Osteocyte (in vitro differentiated cells): ENCODE data around the gene LMNTD2. TPM values are rescaled to one million over a fixed set of nuclear protein-coding genes. Genes with fewer than 3 reads are reported as not detected.
A peak's percentile ranks its signal among the peaks of the same experiment; 100 is the strongest.

Source experiments
- DNase-seq: peaks from one replicate; pipeline ENCODE4 v3.0.0; 2021; ENCODE audit warnings: mixed read lengths; ENCODE audit not compliant: unreplicated experiment; ENCODE audit errors: extremely low spot score
- H3K27ac Mint-ChIP-seq: one replicate; pipeline ENCODE4 v1.8.0; 2021; ENCODE audit warnings: mild to moderate bottlenecking, mixed read lengths; ENCODE audit not compliant: unreplicated experiment
- H3K27me3 Mint-ChIP-seq: one replicate; pipeline ENCODE4 v1.8.0; 2021; ENCODE audit warnings: mixed read lengths; ENCODE audit not compliant: unreplicated experiment
- H3K36me3 Mint-ChIP-seq: one replicate; pipeline ENCODE4 v1.8.0; 2021; ENCODE audit warnings: mixed read lengths; ENCODE audit not compliant: unreplicated experiment
- H3K4me1 Mint-ChIP-seq: one replicate; pipeline ENCODE4 v1.8.0; 2021; ENCODE audit warnings: mixed read lengths; ENCODE audit not compliant: unreplicated experiment
- H3K4me3 Mint-ChIP-seq: one replicate; pipeline ENCODE4 v1.8.0; 2021; ENCODE audit warnings: mild to moderate bottlenecking, moderate library complexity, mixed read lengths; ENCODE audit not compliant: unreplicated experiment
- H3K9me3 Mint-ChIP-seq: one replicate; pipeline ENCODE4 v1.8.0; 2021; ENCODE audit warnings: mixed read lengths; ENCODE audit not compliant: unreplicated experiment
- total RNA-seq: library from RNA; stranded (reverse); gene quantifications from 2 replicates; pipeline ENCODE4 v1.2.1, GENCODE V29; 2021
- TF ChIP-seq, protein P1 (sequence below): fragments of 200-600 bp; sonication (generic); IDR thresholded peaks from 2 replicates; pipeline ENCODE4 v1.5.0; 2021; ENCODE audit warnings: antibody characterized with exemption, mild to moderate bottlenecking, moderate library complexity

Gene LMNTD2
- total RNA-seq, 1 donor from 2014 or later, result 6.4 TPM

DNA sequence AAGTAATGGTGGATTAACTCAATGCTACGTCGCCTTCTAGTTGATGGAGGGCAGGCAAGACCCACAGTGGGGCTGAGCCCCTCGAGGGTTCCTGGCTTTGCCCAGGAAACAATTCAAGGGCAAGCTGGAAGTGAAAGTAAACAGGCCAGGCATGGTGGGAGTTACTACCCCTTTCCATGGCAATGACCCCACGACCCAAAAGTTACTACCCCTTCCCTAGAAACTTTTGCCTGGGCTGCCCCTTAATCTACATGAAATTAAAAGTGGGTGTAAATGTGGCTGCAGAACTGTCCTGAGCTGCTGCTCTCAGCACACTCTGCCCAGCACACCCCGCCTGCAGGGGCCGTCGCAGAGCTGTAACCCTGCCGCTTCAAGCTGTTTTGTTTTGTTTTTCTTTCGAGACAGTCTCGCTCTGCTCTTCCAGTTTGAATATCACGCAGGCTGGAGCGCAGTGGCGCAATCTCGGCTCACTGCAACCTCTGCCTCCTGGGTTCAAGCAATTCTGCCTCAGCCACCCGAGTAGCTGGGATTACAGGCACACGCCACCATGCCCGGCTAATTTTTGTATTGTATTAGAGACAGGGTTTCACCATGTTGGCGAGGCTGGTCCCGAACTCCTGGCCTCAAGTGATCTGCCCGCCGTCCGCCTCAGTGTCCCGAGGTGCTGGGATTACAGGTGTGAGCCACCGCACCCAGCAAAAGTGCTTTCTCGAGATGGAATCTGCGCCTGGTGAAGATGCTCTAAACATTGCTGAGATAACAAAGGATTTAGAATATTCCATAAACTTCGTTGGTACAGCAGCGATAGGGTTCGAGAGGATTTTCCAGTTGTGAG lies 47.6 kb downstream of the LMNTD2 start:
- TF ChIP-seq, protein P1, sequence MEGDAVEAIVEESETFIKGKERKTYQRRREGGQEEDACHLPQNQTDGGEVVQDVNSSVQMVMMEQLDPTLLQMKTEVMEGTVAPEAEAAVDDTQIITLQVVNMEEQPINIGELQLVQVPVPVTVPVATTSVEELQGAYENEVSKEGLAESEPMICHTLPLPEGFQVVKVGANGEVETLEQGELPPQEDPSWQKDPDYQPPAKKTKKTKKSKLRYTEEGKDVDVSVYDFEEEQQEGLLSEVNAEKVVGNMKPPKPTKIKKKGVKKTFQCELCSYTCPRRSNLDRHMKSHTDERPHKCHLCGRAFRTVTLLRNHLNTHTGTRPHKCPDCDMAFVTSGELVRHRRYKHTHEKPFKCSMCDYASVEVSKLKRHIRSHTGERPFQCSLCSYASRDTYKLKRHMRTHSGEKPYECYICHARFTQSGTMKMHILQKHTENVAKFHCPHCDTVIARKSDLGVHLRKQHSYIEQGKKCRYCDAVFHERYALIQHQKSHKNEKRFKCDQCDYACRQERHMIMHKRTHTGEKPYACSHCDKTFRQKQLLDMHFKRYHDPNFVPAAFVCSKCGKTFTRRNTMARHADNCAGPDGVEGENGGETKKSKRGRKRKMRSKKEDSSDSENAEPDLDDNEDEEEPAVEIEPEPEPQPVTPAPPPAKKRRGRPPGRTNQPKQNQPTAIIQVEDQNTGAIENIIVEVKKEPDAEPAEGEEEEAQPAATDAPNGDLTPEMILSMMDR, result no peak
- no peak for DNase-seq
- Mint-ChIP-seq H3K27ac (no peak overlapping the region), H3K4me1 (peaks cover 4% of the 10 kb centered on the region), H3K9me3 (no peaks in the 10 kb centered on the region), H3K36me3 (peaks cover 27% of the 10 kb centered on the region), H3K4me3 (no peak overlapping the region), H3K27me3 (no peaks in the 10 kb centered on the region)

DNA sequence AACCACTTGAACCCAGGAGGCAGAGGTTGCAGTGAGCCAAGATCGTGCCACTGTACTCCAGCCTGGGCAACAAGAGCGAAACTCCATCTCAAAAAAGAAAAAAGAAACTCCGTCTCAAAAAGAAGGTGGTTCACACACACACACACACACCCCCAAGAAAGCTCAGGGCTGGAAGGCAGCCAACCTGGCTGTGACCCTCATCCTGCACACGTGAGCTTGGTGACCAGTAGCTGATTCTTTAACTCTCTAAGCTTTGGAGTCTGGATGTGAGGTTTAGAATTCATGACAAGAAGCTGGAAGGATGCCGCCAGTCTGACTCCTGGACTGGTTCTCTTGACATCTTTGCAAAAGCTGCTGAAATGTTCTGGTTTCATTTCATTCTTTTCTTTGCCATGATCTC lies 51.6 kb downstream of the LMNTD2 start:
- peak overlapping the region; percentile 52 for H3K27ac Mint-ChIP-seq
- H3K4me3 Mint-ChIP-seq, result peak overlapping the region; percentile 14
- TF ChIP-seq, protein P1, result no peak
- no peaks in the 10 kb centered on the region for H3K9me3 Mint-ChIP-seq
- peaks cover 15% of the 10 kb centered on the region for H3K36me3 Mint-ChIP-seq
- H3K4me1 Mint-ChIP-seq, result peaks cover 25% of the 10 kb centered on the region
- no peaks in the 10 kb centered on the region for H3K27me3 Mint-ChIP-seq
- no peak for DNase-seq

DNA sequence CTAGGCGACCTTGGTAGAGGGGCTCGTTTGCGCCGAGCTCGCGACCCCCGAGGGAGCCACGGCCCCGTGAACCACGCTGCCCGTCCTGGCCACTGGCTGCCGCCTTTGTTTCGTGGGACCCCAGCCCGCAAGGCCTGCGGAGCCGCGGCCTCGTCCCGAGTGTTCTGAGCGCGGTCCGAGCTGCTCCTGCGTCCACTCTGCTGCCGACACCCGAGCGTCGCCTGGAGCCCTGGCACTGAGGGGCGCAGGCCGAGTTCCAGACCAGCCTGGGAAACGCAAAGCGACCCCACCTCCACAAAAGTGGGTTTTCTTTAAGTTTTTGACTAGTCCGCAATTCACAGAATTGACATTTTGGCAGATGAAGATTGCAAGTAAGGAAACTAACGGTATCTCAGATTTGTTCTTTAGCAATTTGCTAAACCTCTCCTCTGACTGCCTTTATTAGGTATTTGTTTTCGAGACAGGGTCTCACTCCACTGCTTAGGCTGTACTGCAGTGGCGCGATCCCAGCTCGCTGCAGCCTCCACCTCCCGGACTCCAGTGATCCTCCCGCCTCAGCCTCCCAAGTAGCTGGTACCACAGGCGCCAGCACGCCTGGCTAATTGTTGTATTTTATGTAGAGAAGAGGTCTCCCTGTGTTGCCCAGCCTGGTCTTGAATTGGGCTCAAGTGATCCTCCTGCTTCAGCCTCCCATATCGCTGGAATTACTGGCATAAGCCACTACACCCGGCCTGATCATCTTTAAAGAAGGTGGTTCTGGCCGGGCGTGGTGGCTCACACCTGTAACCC lies 52.6 kb downstream of the LMNTD2 start:
- H3K27me3 Mint-ChIP-seq, result no peaks in the 10 kb centered on the region
- TF ChIP-seq, protein P1, result no peak
- peak; percentile 85 for DNase-seq

DNA sequence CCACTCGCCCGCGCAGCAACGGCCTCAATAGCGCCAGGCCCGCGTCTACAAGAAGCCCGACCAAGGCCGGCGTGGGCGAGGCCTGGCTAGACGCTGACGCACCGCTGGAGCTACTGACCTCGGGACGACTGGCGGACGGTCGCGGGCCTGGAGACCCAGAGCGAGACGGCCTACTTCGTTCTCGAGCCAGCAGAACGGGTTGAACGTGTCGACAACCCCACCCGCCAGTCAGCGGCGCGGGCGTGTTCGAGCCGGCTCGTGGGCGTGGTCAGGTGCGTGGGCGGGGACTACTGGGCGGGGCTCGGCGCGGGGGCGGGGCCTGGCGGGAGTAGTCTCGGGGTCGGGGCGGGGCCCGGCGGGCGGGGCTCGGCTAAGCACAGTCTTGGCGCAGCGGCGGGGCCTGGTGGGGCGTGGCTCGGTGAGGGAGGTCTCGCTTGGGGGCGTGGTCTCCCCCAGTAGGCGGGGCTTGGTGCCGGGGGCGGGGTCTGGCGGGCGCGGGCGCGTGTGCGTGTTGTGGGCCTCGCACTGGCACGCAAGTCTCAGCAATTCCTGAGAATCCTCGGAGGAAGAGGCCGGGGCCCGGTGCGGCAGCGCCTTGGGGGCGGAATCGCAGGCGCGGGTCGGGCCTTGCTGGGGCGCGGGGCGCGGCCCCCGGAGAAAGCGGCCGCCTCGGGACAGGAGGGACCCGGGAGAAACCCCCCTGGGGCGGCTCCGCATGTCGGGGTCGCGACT lies 53.4 kb downstream of the LMNTD2 start, which contains the start of gene RNH1:
TSS of gene RNH1 (minus strand) at position 248 of the 732 bp plus-strand sequence. CDS start 5,080 bp downstream, outside the sequence.
- peak; percentile 100 for DNase-seq
- Mint-ChIP-seq H3K27me3 (no peaks in the 10 kb centered on the region), H3K4me3 (peak within 1 kb of the TSS; percentile 97), H3K27ac (peak within 1 kb of the TSS; percentile 99), H3K4me1 (peaks cover 25% of the 10 kb centered on the region), H3K36me3 (peaks cover 9% of the 10 kb centered on the region), H3K9me3 (no peaks in the 10 kb centered on the region)
- TF ChIP-seq, protein P1, result no peak

More for the DNA sequence above, 52.6 kb downstream of the LMNTD2 start:
- H3K36me3 Mint-ChIP-seq, result peaks cover 12% of the 10 kb centered on the region
- H3K27ac Mint-ChIP-seq, result peak overlapping the region; percentile 78
- peaks cover 25% of the 10 kb centered on the region for H3K4me1 Mint-ChIP-seq
- no peaks in the 10 kb centered on the region for H3K9me3 Mint-ChIP-seq
- peak overlapping the region; percentile 76 for H3K4me3 Mint-ChIP-seq
